Panc1 (cell line): ENCODE measurements around the gene AUP1. TPM values are rescaled to one million over a fixed set of nuclear protein-coding genes. Genes with fewer than 3 reads are reported as not detected.
A peak's percentile ranks its signal among the peaks of the same experiment; 100 is the strongest.

ENCODE experiments used
- ATAC-seq: fragments of 200-7000 bp; cut with Tn5 transposase; 2 replicates; pipeline ENCODE4 v1.9.1; 2020; ENCODE audit warnings: mild to moderate bottlenecking, moderate library complexity
- BruUV-seq: library from RNA; stranded (reverse); fragments of 400-500 nt; replicated peaks from 2 replicates; lab custom pipeline; 2021; lab: Mats Ljungman, UMichigan
- CTCF ChIA-PET: fragments of 300-600 bp; sonication (Branson Sonifier 250); formaldehyde crosslinking; loops from one replicate; lab custom pipeline; 2022; ENCODE audit warnings: antibody characterized with exemption; lab: Charles Lee
- POLR2A ChIA-PET: fragments of 300-600 bp; sonication (Branson Sonifier 250); formaldehyde crosslinking; loops from one replicate; lab custom pipeline; 2022; ENCODE audit warnings: antibody characterized with exemption; lab: Charles Lee
- DNase-seq: peaks from one replicate; pipeline ENCODE4 v3.0.0-alpha.2; 2010; ENCODE audit warnings: low read depth, low spot score
- H3K27ac ChIP-seq: 2 replicates; pipeline ENCODE4 v1.5.1; 2011; ENCODE audit warnings: mild to moderate bottlenecking, low read length, inconsistent platforms
- H3K27me3 ChIP-seq: fragments of 200-500 bp; sonication (Bioruptor generic); 2 replicates; pipeline ENCODE4 v1.6.0; 2014; ENCODE audit warnings: low read length, inconsistent platforms; ENCODE audit not compliant: control insufficient read depth, insufficient read depth
- H3K36me3 ChIP-seq: fragments of 200-500 bp; sonication (Bioruptor generic); 2 replicates; pipeline ENCODE4 v1.5.1; 2014; ENCODE audit warnings: inconsistent platforms, mild to moderate bottlenecking, low read length, moderate library complexity; ENCODE audit not compliant: control insufficient read depth, insufficient read depth
- H3K4me1 ChIP-seq: 2 replicates; pipeline ENCODE4 v1.5.1; 2011; ENCODE audit warnings: inconsistent platforms, mild to moderate bottlenecking, low read length, moderate library complexity; ENCODE audit not compliant: control insufficient read depth, insufficient read depth
- H3K4me3 ChIP-seq, 2 experiments: 2 replicates each; pipeline ENCODE4 v1.5.1; 2011 to 2012; ENCODE audit warnings: low read depth in 2 of 2, low read length in 2 of 2, mild to moderate bottlenecking in 2 of 2, inconsistent platforms in 1 of 2, moderate library complexity in 1 of 2
- H3K9me3 ChIP-seq: fragments of 200-500 bp; sonication (Bioruptor generic); 2 replicates; pipeline ENCODE4 v1.5.1; 2014; ENCODE audit warnings: low read depth, mild to moderate bottlenecking, inconsistent platforms, low read length, moderate library complexity; ENCODE audit not compliant: control insufficient read depth, insufficient read depth
- CTCF ChIP-seq: fragments of 450-650 bp; IDR thresholded peaks from 2 replicates; pipeline ENCODE4 v1.5.1; 2017; ENCODE audit warnings: mild to moderate bottlenecking
- POLR2AphosphoS5 ChIP-seq: IDR thresholded peaks from 2 replicates; pipeline ENCODE4 v1.6.1; 2012; ENCODE audit warnings: mild to moderate bottlenecking, low read depth, low read length, moderate library complexity
- REST ChIP-seq, 2 experiments: IDR thresholded peaks; 2 replicates each; pipeline ENCODE4 v1.6.1; 2011 to 2012; ENCODE audit warnings: low read depth in 2 of 2, control low read depth in 1 of 2, low read length in 1 of 2, mild to moderate bottlenecking in 1 of 2, moderate library complexity in 1 of 2; ENCODE audit not compliant: insufficient read depth in 1 of 2
- SIN3A ChIP-seq: IDR thresholded peaks from 2 replicates; pipeline ENCODE4 v1.6.1; 2012; ENCODE audit warnings: low read depth, mild to moderate bottlenecking, low read length, moderate library complexity, borderline replicate concordance; ENCODE audit not compliant: insufficient read depth
- TCF7L2 ChIP-seq: IDR thresholded peaks from 2 replicates; pipeline ENCODE4 v1.6.1; 2011; ENCODE audit warnings: mild to moderate bottlenecking, low read depth, low read length, inconsistent platforms
- in situ Hi-C: cut with HindIII; loops from 2 replicates; pipeline ENCODE4 v1.10.0; 2016; ENCODE audit warnings: low sequenced_read_pairs, low pct_unique_long_range_greater_than_20kb
- intact Hi-C: fragments of 100-400 bp; cut with micrococcal nuclease; formaldehyde crosslinking; loops from one replicate; pipeline ENCODE4 v1.10.0; 2022; ENCODE audit not compliant: unreplicated experiment
- total RNA-seq: library from RNA; stranded (reverse); gene quantifications from one replicate; pipeline ENCODE4 v1.2.1, GENCODE V29; 2021; ENCODE audit not compliant: unreplicated experiment

Gene AUP1
- total RNA-seq, 1 experiment from 2014 or later, result 142 TPM

GRCh38 chr2:74500578-74500946 is 28.9 kb downstream of the AUP1 start:
- ATAC-seq (no peak), DNase-seq (no peak)
- Histone ChIP-seq H3K27ac (peak overlapping the region; percentile 81), H3K4me1 (peaks cover 50% of the 10 kb centered on the region), H3K9me3 (no peaks in the 10 kb centered on the region), H3K27me3 (no peaks in the 10 kb centered on the region), H3K36me3 (no peaks in the 10 kb centered on the region; the same call in 1 of the 2 replicates), H3K4me3 (no peak overlapping the region)
- no TSS peak for BruUV-seq
- ChIA-PET CTCF (no interaction called here), POLR2A (interaction anchor here (0.5 to 1.5 kb wide), 3 partner anchors 11 to 42 kb away, joined by 3 to 12 read pairs (median 3); partner anchors contain the start of genes TLX2 and WBP1)
- TF ChIP-seq POLR2AphosphoS5, result no peak
- no peak for TF ChIP-seq TCF7L2
- no peak for TF ChIP-seq SIN3A
- in situ Hi-C loops, result no loop called here
- intact Hi-C loops, result loop anchor here (10.0 kb wide), 1 partner anchor 84 kb away; no protein-coding TSS in a partner anchor

- no peak for ATAC-seq
- H3K9me3 ChIP-seq, result no peaks in the 10 kb centered on the region
- no peaks in the 10 kb centered on the region for H3K27me3 ChIP-seq
- BruUV-seq, result no TSS peak
- in situ Hi-C loops (no loop called here), intact Hi-C loops (loop anchor here (10.0 kb wide), 1 partner anchor 85 kb away; no protein-coding TSS in a partner anchor)
- H3K4me1 ChIP-seq, result peaks cover 45% of the 10 kb centered on the region
- ChIA-PET CTCF (interaction anchor here (0.6 kb wide), 1 partner anchor 48 kb away, joined by 3 read pairs; no protein-coding TSS in a partner anchor), POLR2A (interaction anchor here (0.5 to 1.5 kb wide), 3 partner anchors 11 to 42 kb away, joined by 3 to 12 read pairs (median 3); partner anchors contain the start of genes TLX2 and WBP1)
- no peaks in the 10 kb centered on the region; the same call in 1 of the 2 replicates for H3K36me3 ChIP-seq
- peak overlapping the region; percentile 43 to 65 for H3K4me3 ChIP-seq
- no peak for DNase-seq
- peak overlapping the region; percentile 81 for H3K27ac ChIP-seq
- TF ChIP-seq CTCF (no peak), REST (IDR thresholded peaks at IDR 0.05; ENCODE audit: insufficient read depth in 1 of 2, low read depth in 2 of 2, low read length in 1 of 2) (no peak), TCF7L2 (no peak), SIN3A (no peak), POLR2AphosphoS5 (no peak; the same call in 1 of the 2 replicates)
Observed at GRCh38 chr2:74499940-74500577, 29.4 kb downstream of the AUP1 start.
